ENCODE results near the gene TCERG1L.

TCERG1L gene

GRCh38 chr10:131216681-131217230 is 94.8 kb downstream of the TCERG1L start:
- no peak overlapping the region for H3K14ac ChIP-seq (ENCODE audit: low read length)
- H3K79me1 ChIP-seq (ENCODE audit: low read depth, low read length) = no peaks in the 10 kb centered on the region
- no peak overlapping the region for H2AFZ ChIP-seq (ENCODE audit: low read length)
- no peak for DNase-seq (ENCODE audit: low spot score)
- peaks cover 0 to 3% of the 10 kb centered on the region in 2 donors for H3K4me1 ChIP-seq (ENCODE audit: control insufficient read depth in 2 of 2, insufficient read depth in 1 of 2, low read depth in 1 of 2, low read length in 2 of 2)
- H2BK5ac ChIP-seq (ENCODE audit: low read length) = no peak overlapping the region
- peaks cover 0 to 1% of the 10 kb centered on the region in 2 donors for H3K9me3 ChIP-seq (replicated peaks in 1 of 2; ENCODE audit: control insufficient read depth in 2 of 2, insufficient read depth in 1 of 2, low read depth in 1 of 2, low read length in 2 of 2)
- no peak overlapping the region for H3K4me2 ChIP-seq (ENCODE audit: insufficient read depth, low read length, poor library complexity, severe bottlenecking)
- no peak overlapping the region for H3K23ac ChIP-seq (ENCODE audit: low read depth, low read length, poor library complexity)
- no peak overlapping the region for H3K4ac ChIP-seq (ENCODE audit: low read length)
- H3K9ac ChIP-seq (ENCODE audit: low read depth, low read length, poor library complexity) = no peak overlapping the region
- H3K36me3 ChIP-seq (replicated peaks in 1 of 2; ENCODE audit: control insufficient read depth in 2 of 2, insufficient read depth in 2 of 2, low read length in 2 of 2) = no peaks in the 10 kb centered on the region
- no peaks in the 10 kb centered on the region for H3K27me3 ChIP-seq (ENCODE audit: control insufficient read depth in 3 of 3, insufficient read depth in 3 of 3, low read depth in 1 of 3, low read length in 3 of 3)
- H2BK120ac ChIP-seq (ENCODE audit: low read depth, low read length) = no peak overlapping the region
- no peak overlapping the region for H2BK12ac ChIP-seq (ENCODE audit: low read length)
- WGBS, 2 donors (ENCODE audit: extremely low coverage in 2 of 2, insufficient read length in 2 of 2, insufficient replicate concordance in 1 of 2) = no CpG with 5 or more reads among the region's 9 CpGs
- peak overlapping the region; percentile 19 for H3K18ac ChIP-seq (ENCODE audit: low read length)
- no peak overlapping the region for H2AK5ac ChIP-seq (ENCODE audit: low read depth, low read length)
- H3K4me3 ChIP-seq (ENCODE audit: low read length in 2 of 2) = no peak overlapping the region
- no peak overlapping the region for H4K91ac ChIP-seq (ENCODE audit: low read depth, low read length, poor library complexity)
- H4K8ac ChIP-seq (ENCODE audit: low read depth, low read length) = no peak overlapping the region
- no peak overlapping the region for H3K27ac ChIP-seq (replicated peaks; ENCODE audit: low read length)
- H2BK15ac ChIP-seq (ENCODE audit: low read length) = peak overlapping the region; percentile 18

GRCh38 chr10:131215776-131216175 is 95.7 kb downstream of the TCERG1L start:
- H3K4me3 ChIP-seq (ENCODE audit: low read length in 2 of 2) = no peak overlapping the region
- no CpG with 5 or more reads among the region's 6 CpGs for WGBS, 2 donors (ENCODE audit: extremely low coverage in 2 of 2, insufficient read length in 2 of 2, insufficient replicate concordance in 1 of 2)
- DNase-seq (ENCODE audit: low spot score) = no peak
- no peak overlapping the region for H2AFZ ChIP-seq (ENCODE audit: low read length)
- H3K36me3 ChIP-seq (replicated peaks in 1 of 2; ENCODE audit: control insufficient read depth in 2 of 2, insufficient read depth in 2 of 2, low read length in 2 of 2) = no peaks in the 10 kb centered on the region
- H4K8ac ChIP-seq (ENCODE audit: low read depth, low read length) = no peak overlapping the region
- H3K9me3 ChIP-seq (replicated peaks in 1 of 2; ENCODE audit: control insufficient read depth in 2 of 2, insufficient read depth in 1 of 2, low read depth in 1 of 2, low read length in 2 of 2) = peaks cover 0 to 1% of the 10 kb centered on the region in 2 donors
- H3K23ac ChIP-seq (ENCODE audit: low read depth, low read length, poor library complexity) = no peak overlapping the region
- H2BK15ac ChIP-seq (ENCODE audit: low read length) = no peak overlapping the region
- no peak overlapping the region for H3K4ac ChIP-seq (ENCODE audit: low read length)
- H2AK5ac ChIP-seq (ENCODE audit: low read depth, low read length) = no peak overlapping the region
- no peak overlapping the region for H2BK12ac ChIP-seq (ENCODE audit: low read length)
- H3K4me1 ChIP-seq (ENCODE audit: control insufficient read depth in 2 of 2, insufficient read depth in 1 of 2, low read depth in 1 of 2, low read length in 2 of 2) = peaks cover 0 to 3% of the 10 kb centered on the region in 2 donors
- no peak overlapping the region for H2BK5ac ChIP-seq (ENCODE audit: low read length)
- H3K18ac ChIP-seq (ENCODE audit: low read length) = no peak overlapping the region
- H2BK120ac ChIP-seq (ENCODE audit: low read depth, low read length) = no peak overlapping the region
- no peak overlapping the region for H4K91ac ChIP-seq (ENCODE audit: low read depth, low read length, poor library complexity)
- H3K4me2 ChIP-seq (ENCODE audit: insufficient read depth, low read length, poor library complexity, severe bottlenecking) = no peak overlapping the region
- no peaks in the 10 kb centered on the region for H3K27me3 ChIP-seq (ENCODE audit: control insufficient read depth in 3 of 3, insufficient read depth in 3 of 3, low read depth in 1 of 3, low read length in 3 of 3)
- no peak overlapping the region for H3K14ac ChIP-seq (ENCODE audit: low read length)
- no peak overlapping the region for H3K9ac ChIP-seq (ENCODE audit: low read depth, low read length, poor library complexity)
- H3K27ac ChIP-seq (replicated peaks; ENCODE audit: low read length) = no peak overlapping the region
- H3K79me1 ChIP-seq (ENCODE audit: low read depth, low read length) = no peaks in the 10 kb centered on the region

GRCh38 chr10:131214521-131215244 is 96.8 kb downstream of the TCERG1L start:
- Histone ChIP-seq H2BK12ac (ENCODE audit: low read length) (no peak overlapping the region), H3K4me3 (ENCODE audit: low read length in 2 of 2) (no peak overlapping the region), H3K23ac (ENCODE audit: low read depth, low read length, poor library complexity) (no peak overlapping the region), H2BK5ac (ENCODE audit: low read length) (no peak overlapping the region), H3K4me1 (ENCODE audit: control insufficient read depth in 2 of 2, insufficient read depth in 1 of 2, low read depth in 1 of 2, low read length in 2 of 2) (peaks cover 0 to 3% of the 10 kb centered on the region in 2 donors), H2AK5ac (ENCODE audit: low read depth, low read length) (no peak overlapping the region), H3K18ac (ENCODE audit: low read length) (no peak overlapping the region), H3K4ac (ENCODE audit: low read length) (no peak overlapping the region), H3K27me3 (ENCODE audit: control insufficient read depth in 3 of 3, insufficient read depth in 3 of 3, low read depth in 1 of 3, low read length in 3 of 3) (no peaks in the 10 kb centered on the region), H2BK15ac (ENCODE audit: low read length) (no peak overlapping the region), H4K8ac (ENCODE audit: low read depth, low read length) (no peak overlapping the region), H4K91ac (ENCODE audit: low read depth, low read length, poor library complexity) (no peak overlapping the region), H3K14ac (ENCODE audit: low read length) (no peak overlapping the region), H3K36me3 (replicated peaks in 1 of 2; ENCODE audit: control insufficient read depth in 2 of 2, insufficient read depth in 2 of 2, low read length in 2 of 2) (no peaks in the 10 kb centered on the region), H2BK120ac (ENCODE audit: low read depth, low read length) (no peak overlapping the region), H3K79me1 (ENCODE audit: low read depth, low read length) (no peaks in the 10 kb centered on the region), H3K27ac (replicated peaks; ENCODE audit: low read length) (no peak overlapping the region), H3K9me3 (replicated peaks in 1 of 2; ENCODE audit: control insufficient read depth in 2 of 2, insufficient read depth in 1 of 2, low read depth in 1 of 2, low read length in 2 of 2) (peaks cover 0 to 1% of the 10 kb centered on the region in 2 donors), H2AFZ (ENCODE audit: low read length) (no peak overlapping the region), H3K4me2 (ENCODE audit: insufficient read depth, low read length, poor library complexity, severe bottlenecking) (no peak overlapping the region), H3K9ac (ENCODE audit: low read depth, low read length, poor library complexity) (no peak overlapping the region)
- no CpG with 5 or more reads among the region's 17 CpGs for WGBS, 2 donors (ENCODE audit: extremely low coverage in 2 of 2, insufficient read length in 2 of 2, insufficient replicate concordance in 1 of 2)
- DNase-seq (ENCODE audit: low spot score) = no peak

GRCh38 chr10:131213741-131214505 is 97.6 kb downstream of the TCERG1L start:
- Histone ChIP-seq H3K27me3 (ENCODE audit: control insufficient read depth in 3 of 3, insufficient read depth in 3 of 3, low read depth in 1 of 3, low read length in 3 of 3) (no peaks in the 10 kb centered on the region), H3K4me3 (ENCODE audit: low read length in 2 of 2) (no peak overlapping the region), H3K9ac (ENCODE audit: low read depth, low read length, poor library complexity) (no peak overlapping the region), H2BK15ac (ENCODE audit: low read length) (peak overlapping the region; percentile 63), H3K4me1 (ENCODE audit: control insufficient read depth in 2 of 2, insufficient read depth in 1 of 2, low read depth in 1 of 2, low read length in 2 of 2) (peaks cover 0 to 3% of the 10 kb centered on the region in 2 donors), H2BK120ac (ENCODE audit: low read depth, low read length) (no peak overlapping the region), H2AK5ac (ENCODE audit: low read depth, low read length) (no peak overlapping the region), H3K4ac (ENCODE audit: low read length) (no peak overlapping the region), H3K14ac (ENCODE audit: low read length) (peak overlapping the region; percentile 63), H3K18ac (ENCODE audit: low read length) (peak overlapping the region; percentile 28), H2BK12ac (ENCODE audit: low read length) (no peak overlapping the region), H3K23ac (ENCODE audit: low read depth, low read length, poor library complexity) (no peak overlapping the region), H3K9me3 (replicated peaks in 1 of 2; ENCODE audit: control insufficient read depth in 2 of 2, insufficient read depth in 1 of 2, low read depth in 1 of 2, low read length in 2 of 2) (peaks cover 0 to 1% of the 10 kb centered on the region in 2 donors), H3K79me1 (ENCODE audit: low read depth, low read length) (no peaks in the 10 kb centered on the region), H3K4me2 (ENCODE audit: insufficient read depth, low read length, poor library complexity, severe bottlenecking) (no peak overlapping the region), H4K8ac (ENCODE audit: low read depth, low read length) (no peak overlapping the region), H2AFZ (ENCODE audit: low read length) (no peak overlapping the region), H4K91ac (ENCODE audit: low read depth, low read length, poor library complexity) (peak overlapping the region; percentile 9), H3K27ac (replicated peaks; ENCODE audit: low read length) (no peak overlapping the region), H2BK5ac (ENCODE audit: low read length) (no peak overlapping the region), H3K36me3 (replicated peaks in 1 of 2; ENCODE audit: control insufficient read depth in 2 of 2, insufficient read depth in 2 of 2, low read length in 2 of 2) (no peaks in the 10 kb centered on the region)
- no CpG with 5 or more reads among the region's 9 CpGs for WGBS, 2 donors (ENCODE audit: extremely low coverage in 2 of 2, insufficient read length in 2 of 2, insufficient replicate concordance in 1 of 2)
- DNase-seq (ENCODE audit: low spot score) = no peak

Measured in neuronal stem cell (in vitro differentiated cells).